ENCODE results near the gene PPP6R3.

GRCh38 chr11:68535098-68535497, 74.5 kb downstream of the PPP6R3 start:
- TF ChIP-seq CTCF (IDR thresholded peaks at IDR 0.05) = no peak
- TF ChIP-seq POLR2A (IDR thresholded peaks at IDR 0.05) = no peak

Data from heart left ventricle (tissue), 13 donors.